Mesenchymal stem cell (in vitro differentiated cells and primary cell): ENCODE results near the gene MED12L.

ENCODE experiments used
- DNase-seq: peaks from one replicate; pipeline ENCODE4 v3.0.0-alpha.2; 2013
- H2AFZ ChIP-seq: one replicate; pipeline ENCODE4 v1.6.1; 2013; ENCODE audit warnings: low read depth, mild to moderate bottlenecking, control low read depth, inconsistent platforms, low read length, moderate library complexity
- H2AK5ac ChIP-seq: 2 replicates; pipeline ENCODE4 v1.6.1; 2013; ENCODE audit warnings: low read length, moderate library complexity, mild to moderate bottlenecking, inconsistent platforms; ENCODE audit not compliant: severe bottlenecking
- H2BK120ac ChIP-seq: one replicate; pipeline ENCODE4 v1.6.1; 2013; ENCODE audit warnings: low read depth, mild to moderate bottlenecking, inconsistent platforms, low read length, moderate library complexity
- H2BK12ac ChIP-seq, 2 experiments: one replicate each; pipeline ENCODE4 v1.6.1; 2013; ENCODE audit warnings: inconsistent platforms in 2 of 2, low read length in 2 of 2, mild to moderate bottlenecking in 2 of 2, moderate library complexity in 2 of 2, control low read depth in 1 of 2
- H2BK15ac ChIP-seq: one replicate; pipeline ENCODE4 v1.6.1; 2013; ENCODE audit warnings: mild to moderate bottlenecking, low read depth, inconsistent platforms; ENCODE audit not compliant: poor library complexity, severe bottlenecking
- H2BK5ac ChIP-seq: 2 replicates; pipeline ENCODE4 v1.6.1; 2013; ENCODE audit warnings: low read depth, mild to moderate bottlenecking, low read length, control low read depth, inconsistent platforms; ENCODE audit not compliant: poor library complexity, severe bottlenecking
- H3K14ac ChIP-seq, 2 experiments: one replicate each; pipeline ENCODE4 v1.6.1; 2013; ENCODE audit warnings: inconsistent platforms in 2 of 2, low read length in 2 of 2, control low read depth in 1 of 2, mild to moderate bottlenecking in 1 of 2, moderate library complexity in 1 of 2
- H3K18ac ChIP-seq, 2 experiments: one replicate each; pipeline ENCODE4 v1.6.1; 2013; ENCODE audit warnings: inconsistent platforms in 2 of 2, low read length in 2 of 2, control low read depth in 1 of 2, low read depth in 1 of 2, mild to moderate bottlenecking in 1 of 2
- H3K23ac ChIP-seq, 2 experiments: one replicate each; pipeline ENCODE4 v1.6.1; 2013; ENCODE audit warnings: inconsistent platforms in 2 of 2, low read length in 2 of 2, mild to moderate bottlenecking in 2 of 2, moderate library complexity in 2 of 2, control low read depth in 1 of 2
- H3K27ac ChIP-seq: 2 replicates; pipeline ENCODE4 v1.5.1; 2013; ENCODE audit warnings: mild to moderate bottlenecking, moderate library complexity, low read length, control low read depth, inconsistent platforms; ENCODE audit not compliant: poor library complexity, severe bottlenecking
- H3K27me3 ChIP-seq, 2 experiments: 2 replicates each; pipeline versions ENCODE4 v1.6.1 to v1.7.0; 2013; ENCODE audit warnings: low read length in 2 of 2, mild to moderate bottlenecking in 2 of 2, moderate library complexity in 2 of 2, control low read depth in 1 of 2, inconsistent platforms in 1 of 2; ENCODE audit not compliant: control insufficient read depth in 1 of 2, insufficient read depth in 1 of 2
- H3K36me3 ChIP-seq, 2 experiments: 2 replicates each; pipeline versions ENCODE4 v1.6.1 to v1.7.0; 2013; ENCODE audit warnings: low read length in 2 of 2, control low read depth in 1 of 2, inconsistent platforms in 1 of 2, low read depth in 1 of 2, mild to moderate bottlenecking in 1 of 2; ENCODE audit not compliant: insufficient read depth in 2 of 2, control insufficient read depth in 1 of 2
- H3K4ac ChIP-seq, 2 experiments: one replicate each; pipeline ENCODE4 v1.6.1; 2013; ENCODE audit warnings: inconsistent platforms in 2 of 2, low read length in 2 of 2, mild to moderate bottlenecking in 2 of 2, moderate library complexity in 2 of 2, control low read depth in 1 of 2, low read depth in 1 of 2
- H3K4me1 ChIP-seq: 2 replicates; pipeline ENCODE4 v1.6.1; 2013; ENCODE audit warnings: low read depth, low read length, control low read depth; ENCODE audit not compliant: control insufficient read depth, insufficient read depth
- H3K4me2 ChIP-seq: 2 replicates; pipeline ENCODE4 v1.6.1; 2013; ENCODE audit warnings: low read length, mild to moderate bottlenecking, inconsistent platforms; ENCODE audit not compliant: poor library complexity, severe bottlenecking
- H3K4me3 ChIP-seq, 2 experiments: 2 replicates each; pipeline versions ENCODE4 v1.5.1 to v1.7.0; 2013; ENCODE audit warnings: low read length in 2 of 2, mild to moderate bottlenecking in 2 of 2, control low read depth in 1 of 2, low read depth in 1 of 2; ENCODE audit not compliant: insufficient read depth in 1 of 2
- H3K79me1 ChIP-seq: replicated peaks from 2 replicates; pipeline ENCODE4 v1.6.1; 2013; ENCODE audit warnings: mild to moderate bottlenecking, control low read depth, low read length, inconsistent platforms; ENCODE audit not compliant: poor library complexity, severe bottlenecking
- H3K9ac ChIP-seq: 2 replicates; pipeline ENCODE4 v1.7.0; 2013; ENCODE audit warnings: mild to moderate bottlenecking, low read length, moderate library complexity
- H3K9me3 ChIP-seq: 2 replicates; pipeline ENCODE4 v1.7.0; 2013; ENCODE audit warnings: mild to moderate bottlenecking, low read length; ENCODE audit not compliant: control insufficient read depth
- H4K8ac ChIP-seq: one replicate; pipeline ENCODE4 v1.6.1; 2013; ENCODE audit warnings: inconsistent platforms, mild to moderate bottlenecking, low read length, moderate library complexity
- H4K91ac ChIP-seq: one replicate; pipeline ENCODE4 v1.6.1; 2013; ENCODE audit warnings: mild to moderate bottlenecking, low read length, inconsistent platforms
- WGBS: methylation state at CpG from one replicate; pipeline ENCODE4 v1.1.7; 2013; ENCODE audit warnings: mixed read lengths; 5-methylcytosine and 5-hydroxymethylcytosine counted together

Gene MED12L

DNA sequence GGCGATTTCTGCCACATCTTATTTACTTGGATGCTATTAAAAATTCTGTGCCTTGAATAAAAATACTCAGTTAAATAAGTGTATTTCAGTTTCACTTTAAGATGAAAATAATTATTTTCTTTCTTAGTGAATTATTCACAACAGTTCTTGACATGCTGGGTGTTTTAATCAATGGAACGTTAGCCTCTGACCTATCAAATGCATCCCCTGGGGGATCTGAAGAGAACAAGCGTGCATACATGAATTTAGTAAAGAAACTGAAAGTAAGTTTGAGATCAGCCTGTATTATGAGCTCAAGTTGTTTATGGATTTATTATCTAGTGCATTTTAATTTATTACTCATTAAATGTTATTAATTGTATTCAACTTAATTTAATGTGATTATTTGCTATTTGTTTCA is 298.5 kb downstream of the MED12L start:
- no peak overlapping the region for H3K27ac ChIP-seq
- DNase-seq = no peak
- H3K14ac ChIP-seq = no peak overlapping the region
- H4K8ac ChIP-seq = no peak overlapping the region
- H3K23ac ChIP-seq = no peak overlapping the region
- H3K79me1 ChIP-seq = no peaks in the 10 kb centered on the region
- no peaks in the 10 kb centered on the region for H3K9me3 ChIP-seq
- H2BK15ac ChIP-seq = no peak overlapping the region
- peaks cover 2% of the 10 kb centered on the region for H3K4me1 ChIP-seq
- no peak overlapping the region for H4K91ac ChIP-seq
- H3K4me3 ChIP-seq = peak overlapping the region in 1 of 2 experiments; percentile 76
- no peak overlapping the region for H2BK12ac ChIP-seq
- H3K18ac ChIP-seq = no peak overlapping the region
- H3K4me2 ChIP-seq = peak overlapping the region; percentile 42
- no peak overlapping the region for H2AFZ ChIP-seq
- H3K4ac ChIP-seq = no peak overlapping the region
- H3K36me3 ChIP-seq = no peaks in the 10 kb centered on the region
- H3K27me3 ChIP-seq = no peaks in the 10 kb centered on the region
- peak overlapping the region; percentile 86 for H3K9ac ChIP-seq
- H2BK5ac ChIP-seq = no peak overlapping the region
- H2AK5ac ChIP-seq = no peak overlapping the region
- no peak overlapping the region for H2BK120ac ChIP-seq
- WGBS = 92% methylated on average over 2 of the region's 3 CpGs

DNA sequence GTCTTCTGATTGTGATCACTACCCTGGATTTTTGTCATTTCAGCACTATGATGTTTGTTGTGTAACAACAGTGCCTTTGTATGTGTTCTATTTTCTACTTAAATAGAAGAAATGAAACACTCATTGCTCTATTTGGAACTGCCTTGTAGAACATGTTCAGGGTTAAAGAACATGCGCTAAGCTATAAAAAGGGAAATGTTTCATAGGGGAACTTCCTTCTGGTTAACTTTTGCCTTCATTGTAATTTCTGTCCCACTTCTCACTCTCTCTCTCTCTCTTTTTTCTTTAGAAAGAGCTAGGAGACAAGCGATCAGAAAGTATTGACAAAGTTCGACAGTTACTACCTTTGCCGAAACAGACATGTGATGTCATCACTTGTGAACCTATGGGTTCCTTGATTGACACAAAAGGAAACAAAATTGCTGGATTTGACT is 299.3 kb downstream of the MED12L start, which contains the start of gene P2RY12:
Gene P2RY12 (minus strand): TSS at position 13 of the 434 bp plus-strand sequence. CDS start 45,908 bp downstream, outside the sequence.
- no peak for DNase-seq
- H3K4ac ChIP-seq = no peak within 1 kb of the TSS

DNA sequence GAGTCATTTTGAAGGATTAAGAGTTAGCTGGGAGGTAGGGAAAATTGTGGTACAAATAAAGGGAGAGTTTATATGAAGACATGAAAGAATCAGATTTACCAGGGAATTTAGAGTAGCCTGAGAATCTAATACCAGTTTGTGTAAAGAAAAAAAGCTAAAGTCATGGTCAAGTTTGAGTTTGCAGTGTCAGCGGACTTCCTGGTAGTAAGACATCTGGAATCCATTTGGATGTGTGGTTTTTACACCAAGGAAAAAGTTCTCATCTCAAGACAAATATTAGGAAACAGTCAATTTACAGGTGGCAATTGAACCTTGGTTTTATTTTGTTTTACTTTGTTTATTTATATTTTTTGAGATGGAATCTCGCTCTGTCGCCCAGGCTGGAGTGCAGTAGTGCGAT is 300.6 kb downstream of the MED12L start:
- Histone ChIP-seq H3K4me3 (no peak overlapping the region), H3K79me1 (no peaks in the 10 kb centered on the region), H3K9me3 (no peaks in the 10 kb centered on the region), H3K9ac (peak overlapping the region; percentile 58), H3K18ac (no peak overlapping the region), H3K23ac (no peak overlapping the region), H3K4ac (no peak overlapping the region), H2BK120ac (no peak overlapping the region), H2BK15ac (no peak overlapping the region), H2AFZ (no peak overlapping the region), H4K91ac (no peak overlapping the region), H3K36me3 (no peaks in the 10 kb centered on the region), H3K14ac (no peak overlapping the region), H2BK12ac (no peak overlapping the region), H3K4me1 (peaks cover 2% of the 10 kb centered on the region), H3K27me3 (no peaks in the 10 kb centered on the region), H3K4me2 (no peak overlapping the region), H3K27ac (no peak overlapping the region), H2AK5ac (no peak overlapping the region), H2BK5ac (no peak overlapping the region), H4K8ac (no peak overlapping the region)
- WGBS = 61% methylated on average over 4 of the region's 4 CpGs
- no peak for DNase-seq

More for the DNA sequence above, 299.3 kb downstream of the MED12L start, which contains the start of gene P2RY12:
- Histone ChIP-seq H3K9me3 (no peaks in the 10 kb centered on the region), H3K4me2 (peak within 1 kb of the TSS; percentile 42), H2AFZ (no peak within 1 kb of the TSS), H3K4me3 (peak within 1 kb of the TSS in 1 of 2 experiments; percentile 76), H3K27me3 (no peaks in the 10 kb centered on the region), H3K27ac (no peak within 1 kb of the TSS), H3K79me1 (no peaks in the 10 kb centered on the region), H4K8ac (no peak within 1 kb of the TSS), H3K23ac (no peak within 1 kb of the TSS), H2BK15ac (no peak within 1 kb of the TSS), H3K9ac (peak within 1 kb of the TSS; percentile 86), H3K14ac (no peak within 1 kb of the TSS), H4K91ac (no peak within 1 kb of the TSS), H2BK120ac (no peak within 1 kb of the TSS), H3K36me3 (no peaks in the 10 kb centered on the region), H3K4me1 (peaks cover 2% of the 10 kb centered on the region), H2BK5ac (no peak within 1 kb of the TSS), H2AK5ac (no peak within 1 kb of the TSS), H2BK12ac (no peak within 1 kb of the TSS), H3K18ac (no peak within 1 kb of the TSS)
- WGBS = 96% methylated on average over 4 of the region's 4 CpGs

DNA sequence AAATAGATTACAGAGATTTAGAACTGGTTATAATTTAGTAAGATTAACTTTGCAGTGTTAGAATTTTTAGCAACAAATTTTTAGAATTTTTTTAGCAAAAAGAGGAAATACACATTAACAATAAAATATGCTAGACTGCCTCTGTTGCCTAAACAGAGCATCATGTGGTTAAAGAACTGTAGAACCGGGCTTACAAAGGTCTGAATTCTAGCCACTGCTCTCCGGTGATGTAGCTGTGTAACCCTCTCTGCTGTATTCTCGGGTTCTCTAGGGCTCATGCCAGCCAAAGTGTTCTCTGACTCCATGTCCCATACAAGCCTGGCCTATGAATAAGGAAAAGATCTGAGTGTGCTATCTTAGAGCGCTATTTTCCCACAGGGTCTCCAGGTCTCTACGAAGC is 302.0 kb downstream of the MED12L start:
- H3K9me3 ChIP-seq = no peaks in the 10 kb centered on the region
- no peaks in the 10 kb centered on the region for H3K27me3 ChIP-seq
- DNase-seq = no peak
- no peak overlapping the region for H3K4me2 ChIP-seq
- no peak overlapping the region for H2BK15ac ChIP-seq
- H3K4me3 ChIP-seq = no peak overlapping the region
- H2BK120ac ChIP-seq = no peak overlapping the region
- peaks cover 2% of the 10 kb centered on the region for H3K4me1 ChIP-seq
- no peak overlapping the region for H4K91ac ChIP-seq
- H4K8ac ChIP-seq = no peak overlapping the region
- 97% methylated on average over 5 of the region's 5 CpGs for WGBS
- no peak overlapping the region for H2AFZ ChIP-seq
- no peak overlapping the region for H3K4ac ChIP-seq
- H3K36me3 ChIP-seq = no peaks in the 10 kb centered on the region
- no peak overlapping the region for H2AK5ac ChIP-seq
- H2BK5ac ChIP-seq = no peak overlapping the region
- no peak overlapping the region for H2BK12ac ChIP-seq
- no peak overlapping the region for H3K23ac ChIP-seq
- H3K14ac ChIP-seq = no peak overlapping the region
- H3K79me1 ChIP-seq = no peaks in the 10 kb centered on the region
- H3K9ac ChIP-seq = no peak overlapping the region
- no peak overlapping the region for H3K27ac ChIP-seq
- H3K18ac ChIP-seq = no peak overlapping the region
